Ishikawa (cell line): ENCODE data around the gene TEX14.

Experiments used
- CEBPB ChIP-seq: IDR thresholded peaks from 2 replicates; pipeline ENCODE4 v1.6.1; 2012
- CREB1 ChIP-seq: IDR thresholded peaks from 2 replicates; pipeline ENCODE4 v1.6.1; 2012; ENCODE audit warnings: low read depth
- EGR1 ChIP-seq: IDR thresholded peaks from 2 replicates; pipeline ENCODE4 v1.6.1; 2012
- EP300 ChIP-seq: IDR thresholded peaks from 2 replicates; pipeline ENCODE4 v1.6.1; 2012; ENCODE audit warnings: borderline replicate concordance
- FOXM1 ChIP-seq: IDR thresholded peaks from 2 replicates; pipeline ENCODE4 v1.6.1; 2012; ENCODE audit warnings: low read depth, borderline replicate concordance
- MAX ChIP-seq: IDR thresholded peaks from 2 replicates; pipeline ENCODE4 v1.6.1; 2012
- NFIC ChIP-seq: IDR thresholded peaks from 2 replicates; pipeline ENCODE4 v1.6.1; 2012
- RAD21 ChIP-seq: IDR thresholded peaks from 2 replicates; pipeline ENCODE4 v1.6.1; 2012; ENCODE audit warnings: low read depth
- REST ChIP-seq: IDR thresholded peaks from 2 replicates; pipeline ENCODE4 v1.6.1; 2012; ENCODE audit warnings: low read depth, mild to moderate bottlenecking
- TAF1 ChIP-seq: IDR thresholded peaks from 2 replicates; pipeline ENCODE4 v1.6.1; 2012; ENCODE audit warnings: low read depth, mild to moderate bottlenecking
- TCF12 ChIP-seq: IDR thresholded peaks from 2 replicates; pipeline ENCODE4 v1.6.1; 2012; ENCODE audit warnings: low read depth
- TEAD4 ChIP-seq: IDR thresholded peaks from 2 replicates; pipeline ENCODE4 v1.6.1; 2012
- USF1 ChIP-seq: IDR thresholded peaks from 2 replicates; pipeline ENCODE4 v1.6.1; 2012
- YY1 ChIP-seq: IDR thresholded peaks from 2 replicates; pipeline ENCODE4 v1.6.1; 2012; ENCODE audit warnings: low read depth
- ZBTB7A ChIP-seq: IDR thresholded peaks from 2 replicates; pipeline ENCODE4 v1.6.1; 2012; ENCODE audit warnings: low read depth

TEX14 gene

GRCh38 chr17:58702045-58702476 is 10.2 kb upstream of the TEX14 start:
- TF ChIP-seq EP300 (no peak), FOXM1 (no peak), TAF1 (no peak), MAX (no peak), EGR1 (no peak), ZBTB7A (no peak), NFIC (no peak), RAD21 (no peak), USF1 (no peak), REST (no peak), TCF12 (no peak), CEBPB (no peak), YY1 (no peak), CREB1 (no peak), TEAD4 (no peak)

- no peak for TF ChIP-seq NFIC
- no peak for TF ChIP-seq CREB1
- TF ChIP-seq RAD21 = no peak
- no peak for TF ChIP-seq TEAD4
- no peak for TF ChIP-seq CEBPB
- no peak for TF ChIP-seq TAF1
- no peak for TF ChIP-seq ZBTB7A
- TF ChIP-seq REST = no peak
- no peak for TF ChIP-seq USF1
- TF ChIP-seq MAX = no peak
- no peak for TF ChIP-seq TCF12
These were observed 7.9 kb upstream of the TEX14 start for GRCh38 chr17:58699771-58700170.

- no peak for TF ChIP-seq ZBTB7A
- TF ChIP-seq TCF12 = no peak
- TF ChIP-seq TAF1 = no peak
- TF ChIP-seq YY1 = no peak
- TF ChIP-seq EGR1 = no peak
- TF ChIP-seq FOXM1 = no peak
- TF ChIP-seq USF1 = no peak
- TF ChIP-seq RAD21 = no peak
- TF ChIP-seq EP300 = no peak
- no peak for TF ChIP-seq CREB1
- no peak for TF ChIP-seq CEBPB
- TF ChIP-seq TEAD4 = no peak
These were observed 3.0 kb upstream of the TEX14 start for GRCh38 chr17:58694826-58695225.

- no peak for TF ChIP-seq CREB1
- no peak for TF ChIP-seq REST
- TF ChIP-seq ZBTB7A = no peak
- no peak for TF ChIP-seq MAX
- no peak for TF ChIP-seq USF1
- TF ChIP-seq CEBPB = no peak
- no peak for TF ChIP-seq RAD21
- TF ChIP-seq TEAD4 = no peak
- TF ChIP-seq FOXM1 = no peak
- no peak for TF ChIP-seq NFIC
- no peak for TF ChIP-seq YY1
- TF ChIP-seq TAF1 = no peak
- no peak for TF ChIP-seq EGR1
- no peak for TF ChIP-seq EP300
- no peak for TF ChIP-seq TCF12
These were observed 2.5 kb upstream of the TEX14 start for GRCh38 chr17:58694302-58694701.
